Testis (tissue), 2 donors: ENCODE measurements around the gene RASAL2.

Experiments
- CTCF ChIP-seq, 3 experiments: fragments of 450-650 bp in 2 of 3; fragments of 200-600 bp in 1 of 3; sonication (generic) in 1 of 3; IDR thresholded peaks; one replicate each; pipeline ENCODE4 v1.5.1; 2016 to 2019; ENCODE audit warnings: antibody characterized with exemption in 3 of 3, mild to moderate bottlenecking in 2 of 3, moderate library complexity in 1 of 3
- POLR2A ChIP-seq: fragments of 450-650 bp; IDR thresholded peaks from one replicate; pipeline ENCODE4 v1.6.1; 2017; ENCODE audit warnings: antibody characterized with exemption, mild to moderate bottlenecking, moderate library complexity

- TF ChIP-seq CTCF (IDR thresholded peaks at IDR 0.05), result no peak
- no peak for TF ChIP-seq POLR2A
Measured at GRCh38 chr1:178094739-178095645, 1.1 kb downstream of the RASAL2 start.
